HepG2 (cell line): Measurements from ENCODE around the gene CEL. TPM values are rescaled to one million over a fixed set of nuclear protein-coding genes. Genes with fewer than 3 reads are reported as not detected.

Source experiments
- ATAC-seq: fragments of 200-7000 bp; cut with Tn5 transposase; 3 replicates; pipeline ENCODE4 v1.9.1; 2020; ENCODE audit warnings: mild to moderate bottlenecking, moderate library complexity
- BruUV-seq: library from RNA; stranded (reverse); fragments of 400-500 nt; replicated peaks from 2 replicates; lab custom pipeline; 2021; lab: Mats Ljungman, UMichigan
- CTCF ChIA-PET: fragments of 300-600 bp; formaldehyde crosslinking; extraction: SDS; loops from one replicate; lab custom pipeline; 2021; ENCODE audit warnings: low total read pairs, inconsistent platforms, low intra/inter-chr PET ratio; lab: Yijun Ruan, JAX
- POLR2A ChIA-PET: fragments of 350-600 bp; sonication (Branson Sonifier 250); formaldehyde crosslinking; loops from one replicate; lab custom pipeline; 2020; ENCODE audit warnings: antibody characterized with exemption, inconsistent platforms; lab: Yijun Ruan, JAX
- DNase-seq: peaks from one replicate; pipeline ENCODE4 v3.0.0-alpha.2; 2015; ENCODE audit warnings: low spot score
- FAIRE-seq: peaks from 3 replicates; lab custom pipeline; 2011; peaks lifted over from hg19 to GRCh38; lab: Jason Lieb, UNC
- H2AFZ ChIP-seq: one replicate; pipeline ENCODE4 v1.6.1; 2011; ENCODE audit warnings: low read length, inconsistent platforms
- H3K27ac ChIP-seq: fragments of 300-600 bp; 3 replicates; pipeline ENCODE4 v1.8.0; 2011; ENCODE audit warnings: mixed run types, mild to moderate bottlenecking, mixed read lengths, low read length, inconsistent platforms; ENCODE audit not compliant: insufficient read depth; ENCODE audit errors: extremely low read length
- H3K27me3 ChIP-seq, 2 experiments: fragments of 200-600 bp in 1 of 2; 2 replicates in 1 of 2; 3 replicates in 1 of 2; pipeline versions ENCODE4 v1.6.0 to v1.8.0; 2011; ENCODE audit warnings: low read length in 2 of 2, mild to moderate bottlenecking in 2 of 2, moderate library complexity in 2 of 2, inconsistent platforms in 1 of 2; ENCODE audit not compliant: insufficient read depth in 2 of 2, control insufficient read depth in 1 of 2
- H3K36me3 ChIP-seq, 2 experiments: fragments of 200-600 bp in 1 of 2; replicated peaks in 1 of 2; 2 replicates in 1 of 2; 3 replicates in 1 of 2; pipeline versions ENCODE4 v1.5.1 to v1.8.0; 2011; ENCODE audit warnings: low read length in 2 of 2, inconsistent platforms in 1 of 2; ENCODE audit not compliant: insufficient read depth in 2 of 2, control insufficient read depth in 1 of 2
- H3K4me1 ChIP-seq: 2 replicates; pipeline ENCODE4 v1.5.1; 2012; ENCODE audit warnings: low read length, inconsistent platforms; ENCODE audit not compliant: insufficient read depth
- H3K4me2 ChIP-seq: 2 replicates; pipeline ENCODE4 v1.6.0; 2011; ENCODE audit warnings: low read depth, low read length, inconsistent platforms
- H3K4me3 ChIP-seq, 3 experiments: fragments of 200-600 bp in 1 of 3; sonication (generic), shearing (Covaris generic) in 1 of 3; replicated peaks in 1 of 3; 2 replicates each; pipeline ENCODE4 v1.5.1; 2011 to 2016; ENCODE audit warnings: low read length in 3 of 3, inconsistent platforms in 2 of 3, low read depth in 2 of 3, mild to moderate bottlenecking in 2 of 3, control low read depth in 1 of 3, mixed read lengths in 1 of 3; ENCODE audit not compliant: insufficient read depth in 1 of 3
- H3K79me2 ChIP-seq: one replicate; pipeline ENCODE4 v1.6.1; 2011; ENCODE audit warnings: low read length, inconsistent platforms; ENCODE audit not compliant: insufficient read depth
- H3K9ac ChIP-seq: 2 replicates; pipeline ENCODE4 v1.6.0; 2011; ENCODE audit warnings: mild to moderate bottlenecking, low read depth, low read length, inconsistent platforms; ENCODE audit not compliant: insufficient read depth
- H3K9me3 ChIP-seq: 2 replicates; pipeline ENCODE4 v1.5.1; 2012; ENCODE audit warnings: mild to moderate bottlenecking, low read length
- H4K20me1 ChIP-seq: 2 replicates; pipeline ENCODE4 v1.6.0; 2011; ENCODE audit warnings: inconsistent platforms, mild to moderate bottlenecking, low read length, moderate library complexity; ENCODE audit not compliant: insufficient read depth
- ISL2 ChIP-seq: sonication (generic); formaldehyde crosslinking; IDR thresholded peaks from 2 replicates; pipeline ENCODE4 v1.5.0; 2020; ENCODE audit warnings: missing genetic modification reagents
- MAZ ChIP-seq, 2 experiments: sonication (generic) in 1 of 2; formaldehyde crosslinking in 1 of 2; IDR thresholded peaks; 2 replicates each; pipeline versions ENCODE4 v1.5.0 to v1.6.1; 2012 to 2020; ENCODE audit warnings: low read depth in 2 of 2, mild to moderate bottlenecking in 2 of 2, borderline replicate concordance in 1 of 2, improper control_type of control experiment in 1 of 2, low read length in 1 of 2, missing genetic modification reagents in 1 of 2, moderate library complexity in 1 of 2
- SP4 ChIP-seq: sonication (generic); formaldehyde crosslinking; IDR thresholded peaks from 2 replicates; pipeline ENCODE4 v1.8.1; 2023; ENCODE audit warnings: mild to moderate bottlenecking, missing genetic modification reagents
- SUZ12 ChIP-seq: fragments of 150-350 bp; IDR thresholded peaks from 2 replicates; pipeline ENCODE4 v1.6.1; 2014; ENCODE audit warnings: low read depth, low read length
- TBL1XR1 ChIP-seq: fragments of 150-350 bp; IDR thresholded peaks from 2 replicates; pipeline ENCODE4 v1.6.1; 2014; ENCODE audit warnings: borderline replicate concordance, low read length; ENCODE audit not compliant: partially characterized antibody
- WIZ ChIP-seq: sonication (generic); formaldehyde crosslinking; IDR thresholded peaks from 2 replicates; pipeline ENCODE4 v1.5.1; 2020; ENCODE audit warnings: mild to moderate bottlenecking, missing genetic modification reagents
- ZFYVE20 ChIP-seq: sonication (generic); formaldehyde crosslinking; IDR thresholded peaks from 2 replicates; pipeline ENCODE4 v1.8.0; 2023; ENCODE audit warnings: low read depth, mild to moderate bottlenecking, moderate library complexity, missing genetic modification reagents, borderline replicate concordance
- ZKSCAN1 ChIP-seq: fragments of 150-350 bp; IDR thresholded peaks from 2 replicates; pipeline ENCODE4 v1.6.1; 2014; ENCODE audit warnings: low read length
- ZNF652 ChIP-seq: IDR thresholded peaks from 2 replicates; pipeline ENCODE4 v1.6.1; 2016; ENCODE audit warnings: low read depth, borderline replicate concordance
- ZSCAN29 ChIP-seq: sonication (generic); formaldehyde crosslinking; conservative IDR thresholded peaks from 2 replicates; pipeline ENCODE4 v1.4.0; 2020; ENCODE audit warnings: mild to moderate bottlenecking, missing genetic modification reagents
- WGBS: methylation state at CpG from one replicate; pipeline ENCODE4 v1.1.6; 2017; ENCODE audit warnings: low lambda C conversion rate; 5-methylcytosine and 5-hydroxymethylcytosine counted together
- in situ Hi-C: cut with HindIII; loops from 2 replicates; pipeline ENCODE4 v1.10.0; 2017; ENCODE audit warnings: low pct_unique_long_range_greater_than_20kb; ENCODE audit not compliant: extremely low pct_ligation_motif_present
- intact Hi-C: fragments of 100-400 bp; cut with micrococcal nuclease; formaldehyde crosslinking; loops from one replicate; pipeline ENCODE4 v1.10.0; 2022; ENCODE audit not compliant: unreplicated experiment
- polyA plus RNA-seq, 8 experiments: library from polyadenylated mRNA; depleted of rRNA in 3 of 8; stranded (reverse) in 7 of 8; unstranded in 1 of 8; fragments of >200 nt; fragmentation: Illumina TruSeq in 4 of 8; extraction: Trizol in 4 of 8; gene quantifications; 2 replicates each; pipeline versions ENCODE4 v1.2.1 to v1.2.3, GENCODE V29; 2011 to 2016; ENCODE audit warnings: low read depth in 4 of 8, missing spikeins in 1 of 8, mixed read lengths in 1 of 8; ENCODE audit not compliant: insufficient read depth in 1 of 8
- total RNA-seq, 5 experiments: library from RNA; depleted of rRNA; stranded (reverse); fragments of >200 nt; fragmentation: Illumina TruSeq; extraction: Trizol; gene quantifications; 2 replicates each; pipeline ENCODE4 v1.2.3, GENCODE V29; 2016; ENCODE audit warnings: low read depth in 1 of 5
- TF ChIP-seq, protein P1 (sequence below): sonication (generic); formaldehyde crosslinking; IDR thresholded peaks from 2 replicates; pipeline ENCODE4 v1.5.1; 2020; ENCODE audit warnings: mild to moderate bottlenecking, missing genetic modification reagents, moderate library complexity

Gene CEL
- total and polyA plus RNA-seq, 2 of the 13 experiments (the other 11 are each of a cell fraction or from before 2014, with no cell fraction given) = 0.63 to 1.5 TPM

DNA sequence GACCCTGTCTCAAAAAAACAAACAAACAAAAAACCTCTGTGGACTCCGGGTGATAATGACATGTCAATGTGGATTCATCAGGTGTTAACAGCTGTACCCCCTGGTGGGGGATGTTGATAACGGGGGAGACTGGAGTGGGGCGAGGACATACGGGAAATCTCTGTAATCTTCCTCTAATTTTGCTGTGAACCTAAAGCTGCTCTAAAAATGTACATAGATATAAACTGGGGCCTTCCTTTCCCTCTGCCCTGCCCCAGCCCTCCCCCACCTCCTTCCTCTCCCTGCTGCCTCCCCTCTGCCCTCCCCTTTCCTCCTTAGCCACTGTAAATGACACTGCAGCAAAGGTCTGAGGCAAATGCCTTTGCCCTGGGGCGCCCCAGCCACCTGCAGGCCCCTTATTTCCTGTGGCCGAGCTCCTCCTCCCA, 1.4 kb upstream of the CEL start:
- no peak for FAIRE-seq
- CTCF ChIA-PET = no interaction called here

More for the DNA sequence above, 1.4 kb upstream of the CEL start:
- no peak overlapping the region for H3K4me2 ChIP-seq
- H3K36me3 ChIP-seq = peaks cover 11 to 19% of the 10 kb centered on the region in 2 experiments; a peak in 4 of 5 replicates
- H3K4me3 ChIP-seq = no peak overlapping the region
- H3K27ac ChIP-seq = no peak overlapping the region
- H3K27me3 ChIP-seq = no peaks in the 10 kb centered on the region
- in situ Hi-C loops = no loop called here
- no peaks in the 10 kb centered on the region for H3K9me3 ChIP-seq
- peaks cover 34% of the 10 kb centered on the region for H3K4me1 ChIP-seq
- intact Hi-C loops = no loop called here
- BruUV-seq = no TSS peak
- POLR2A ChIA-PET = interaction anchor here (1.3 kb wide), 1 partner anchor 30 kb away, joined by 6 read pairs; the partner anchor contains the start of gene GTF3C5
- no peak overlapping the region for H2AFZ ChIP-seq
- no peaks in the 10 kb centered on the region for H4K20me1 ChIP-seq
- no peak for DNase-seq
- no peaks in the 10 kb centered on the region for H3K79me2 ChIP-seq
- no peak for TF ChIP-seq ZSCAN29 (CRISPR knock-in tag)
- TF ChIP-seq ISL2 = no peak
- TF ChIP-seq ZNF652 (CRISPR knock-in tag) = no peak
- TF ChIP-seq, protein P1, sequence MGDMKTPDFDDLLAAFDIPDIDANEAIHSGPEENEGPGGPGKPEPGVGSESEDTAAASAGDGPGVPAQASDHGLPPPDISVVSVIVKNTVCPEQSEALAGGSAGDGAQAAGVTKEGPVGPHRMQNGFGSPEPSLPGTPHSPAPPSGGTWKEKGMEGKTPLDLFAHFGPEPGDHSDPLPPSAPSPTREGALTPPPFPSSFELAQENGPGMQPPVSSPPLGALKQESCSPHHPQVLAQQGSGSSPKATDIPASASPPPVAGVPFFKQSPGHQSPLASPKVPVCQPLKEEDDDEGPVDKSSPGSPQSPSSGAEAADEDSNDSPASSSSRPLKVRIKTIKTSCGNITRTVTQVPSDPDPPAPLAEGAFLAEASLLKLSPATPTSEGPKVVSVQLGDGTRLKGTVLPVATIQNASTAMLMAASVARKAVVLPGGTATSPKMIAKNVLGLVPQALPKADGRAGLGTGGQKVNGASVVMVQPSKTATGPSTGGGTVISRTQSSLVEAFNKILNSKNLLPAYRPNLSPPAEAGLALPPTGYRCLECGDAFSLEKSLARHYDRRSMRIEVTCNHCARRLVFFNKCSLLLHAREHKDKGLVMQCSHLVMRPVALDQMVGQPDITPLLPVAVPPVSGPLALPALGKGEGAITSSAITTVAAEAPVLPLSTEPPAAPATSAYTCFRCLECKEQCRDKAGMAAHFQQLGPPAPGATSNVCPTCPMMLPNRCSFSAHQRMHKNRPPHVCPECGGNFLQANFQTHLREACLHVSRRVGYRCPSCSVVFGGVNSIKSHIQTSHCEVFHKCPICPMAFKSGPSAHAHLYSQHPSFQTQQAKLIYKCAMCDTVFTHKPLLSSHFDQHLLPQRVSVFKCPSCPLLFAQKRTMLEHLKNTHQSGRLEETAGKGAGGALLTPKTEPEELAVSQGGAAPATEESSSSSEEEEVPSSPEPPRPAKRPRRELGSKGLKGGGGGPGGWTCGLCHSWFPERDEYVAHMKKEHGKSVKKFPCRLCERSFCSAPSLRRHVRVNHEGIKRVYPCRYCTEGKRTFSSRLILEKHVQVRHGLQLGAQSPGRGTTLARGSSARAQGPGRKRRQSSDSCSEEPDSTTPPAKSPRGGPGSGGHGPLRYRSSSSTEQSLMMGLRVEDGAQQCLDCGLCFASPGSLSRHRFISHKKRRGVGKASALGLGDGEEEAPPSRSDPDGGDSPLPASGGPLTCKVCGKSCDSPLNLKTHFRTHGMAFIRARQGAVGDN = no peak
- TF ChIP-seq SP4 (CRISPR knock-in tag) = no peak
- TF ChIP-seq ZKSCAN1 = no peak
- TF ChIP-seq SUZ12 = no peak
- TF ChIP-seq ZFYVE20 = no peak
- TF ChIP-seq WIZ (CRISPR knock-in tag) = no peak
- no peak for TF ChIP-seq TBL1XR1
- TF ChIP-seq MAZ (IDR thresholded peaks at IDR 0.05; ENCODE audit: borderline replicate concordance, low read depth, low read length) = no peak
- no peak for TF ChIP-seq MAZ (CRISPR knock-in tag; IDR thresholded peaks at IDR 0.05; ENCODE audit: low read depth)
- TF ChIP-seq, all 625 proteins: peak for 0
- no peak overlapping the region for H3K9ac ChIP-seq
- ATAC-seq = peak; percentile 17; the same call in 1 of the 3 replicates
- 45% methylated on average over 6 of the region's 6 CpGs for WGBS
